GM19043 (cell line): ENCODE results near the gene MYH1.
"Not testable (repeated sequence)": the region's sequence is repeated elsewhere in the genome, so short reads cannot be mapped to it uniquely, and the experiment has no call there.

Experiments used
- ATAC-seq: cut with Tn5 transposase; IDR thresholded peaks from one replicate; pipeline ENCODE4 v1.9.1; 2021; ENCODE audit warnings: low read depth; ENCODE audit not compliant: unreplicated experiment

MYH1 gene

GRCh38 chr17:10518271-10519037 lies at the start of gene MYH1:
MYH1 (minus strand) TSS chr17:10518542; CDS start chr17:10516642, 1,900 bp downstream.
- no peak for ATAC-seq

- no peak for ATAC-seq
Measured at GRCh38 chr17:10563991-10564660, 45.8 kb upstream of the MYH1 start.

GRCh38 chr17:10558049-10558448 lies 39.7 kb upstream of the MYH1 start:
- no peak for ATAC-seq

- no peak for ATAC-seq
Measured at GRCh38 chr17:10557422-10557821, 39.1 kb upstream of the MYH1 start.

- no peak for ATAC-seq
Measured at GRCh38 chr17:10556301-10557005, 38.1 kb upstream of the MYH1 start.

GRCh38 chr17:10550014-10550413 lies 31.7 kb upstream of the MYH1 start:
- ATAC-seq: no peak

GRCh38 chr17:10549096-10549842 lies 30.9 kb upstream of the MYH1 start, which contains the start of gene MYH2:
MYH2 (minus strand) TSS chr17:10549658; CDS start chr17:10547920, 1,738 bp downstream.
- no peak for ATAC-seq

- ATAC-seq: no peak
Measured at GRCh38 chr17:10547351-10547750, 29.0 kb upstream of the MYH1 start.

GRCh38 chr17:10543486-10543885 lies 25.1 kb upstream of the MYH1 start:
- not testable (repeated sequence) for ATAC-seq

GRCh38 chr17:10541179-10541578 lies 22.8 kb upstream of the MYH1 start:
- ATAC-seq: not testable (repeated sequence)

- no peak for ATAC-seq
Measured at GRCh38 chr17:10532026-10532425, 13.7 kb upstream of the MYH1 start.

GRCh38 chr17:10527419-10527818 lies 9.1 kb upstream of the MYH1 start:
- ATAC-seq: no peak

GRCh38 chr17:10526517-10526916 lies 8.2 kb upstream of the MYH1 start:
- no peak for ATAC-seq

- ATAC-seq: no peak
Measured at GRCh38 chr17:10523064-10523463, 4.7 kb upstream of the MYH1 start.

GRCh38 chr17:10521949-10522348 lies 3.6 kb upstream of the MYH1 start:
- ATAC-seq: no peak

- ATAC-seq: no peak
Measured at GRCh38 chr17:10516638-10517037, 1.7 kb downstream of the MYH1 start.

- no peak for ATAC-seq
Measured at GRCh38 chr17:10516065-10516464, 2.3 kb downstream of the MYH1 start.

GRCh38 chr17:10513299-10514067 lies 4.9 kb downstream of the MYH1 start:
- no peak for ATAC-seq

GRCh38 chr17:10512856-10513255 lies 5.5 kb downstream of the MYH1 start:
- ATAC-seq: no peak

GRCh38 chr17:10499950-10500349 lies 18.4 kb downstream of the MYH1 start:
- no peak for ATAC-seq
